GM19438 (cell line): ENCODE results near the gene WDR81.
A peak's percentile ranks its signal among the peaks of the same experiment; 100 is the strongest.
"Not testable (repeated sequence)": the region's sequence is repeated elsewhere in the genome, so short reads cannot be mapped to it uniquely, and the experiment has no call there.

Experiments
- ATAC-seq: cut with Tn5 transposase; IDR thresholded peaks from one replicate; pipeline ENCODE4 v1.9.1; 2021; ENCODE audit warnings: low read depth; ENCODE audit not compliant: unreplicated experiment

Gene WDR81

GRCh38 chr17:1712271-1712670 is 12.2 kb upstream of the WDR81 start:
- no peak for ATAC-seq

GRCh38 chr17:1713160-1713877 is 11.2 kb upstream of the WDR81 start:
- no peak for ATAC-seq

GRCh38 chr17:1713878-1714426 is 10.6 kb upstream of the WDR81 start:
- no peak for ATAC-seq

GRCh38 chr17:1714427-1714979 is 10.0 kb upstream of the WDR81 start:
- ATAC-seq = no peak

- ATAC-seq = no peak
Measured at GRCh38 chr17:1714980-1715802, 9.3 kb upstream of the WDR81 start.

- ATAC-seq = no peak
Measured at GRCh38 chr17:1715803-1716075, 8.8 kb upstream of the WDR81 start.

GRCh38 chr17:1716076-1716911 is 8.2 kb upstream of the WDR81 start:
- ATAC-seq = peak; percentile 66

- ATAC-seq = peak; percentile 39
Measured at GRCh38 chr17:1716912-1717695, 7.4 kb upstream of the WDR81 start.

- ATAC-seq = no peak
Measured at GRCh38 chr17:1718362-1719165, 5.9 kb upstream of the WDR81 start.

- no peak for ATAC-seq
Measured at GRCh38 chr17:1720856-1721386, 3.6 kb upstream of the WDR81 start.

GRCh38 chr17:1722022-1722421 is 2.5 kb upstream of the WDR81 start:
- not testable (repeated sequence) for ATAC-seq

- no peak for ATAC-seq
Measured at GRCh38 chr17:1724869-1725641, 551 bp downstream of the WDR81 start.

- no peak for ATAC-seq
Measured at GRCh38 chr17:1725642-1726511, 1.4 kb downstream of the WDR81 start.

GRCh38 chr17:1726626-1727257 is 2.2 kb downstream of the WDR81 start:
- ATAC-seq = no peak

GRCh38 chr17:1727258-1727789 is 2.8 kb downstream of the WDR81 start:
- no peak for ATAC-seq

GRCh38 chr17:1727876-1728630 is 3.5 kb downstream of the WDR81 start:
- ATAC-seq = no peak
